H54 (cell line): Measurements from ENCODE around the gene CHD6.

Experiments used
- DNase-seq: peaks from one replicate; pipeline ENCODE4 v3.0.0; 2011; ENCODE audit warnings: low spot score, mixed read lengths; ENCODE audit not compliant: insufficient read length
- FAIRE-seq: peaks from 3 replicates; lab custom pipeline; 2011; peaks lifted over from hg19 to GRCh38; lab: Jason Lieb, UNC
- POLR2A ChIP-seq: IDR thresholded peaks from 2 replicates; pipeline ENCODE4 v1.6.1; 2011; ENCODE audit warnings: low read depth, mild to moderate bottlenecking, low read length

Gene CHD6

DNA sequence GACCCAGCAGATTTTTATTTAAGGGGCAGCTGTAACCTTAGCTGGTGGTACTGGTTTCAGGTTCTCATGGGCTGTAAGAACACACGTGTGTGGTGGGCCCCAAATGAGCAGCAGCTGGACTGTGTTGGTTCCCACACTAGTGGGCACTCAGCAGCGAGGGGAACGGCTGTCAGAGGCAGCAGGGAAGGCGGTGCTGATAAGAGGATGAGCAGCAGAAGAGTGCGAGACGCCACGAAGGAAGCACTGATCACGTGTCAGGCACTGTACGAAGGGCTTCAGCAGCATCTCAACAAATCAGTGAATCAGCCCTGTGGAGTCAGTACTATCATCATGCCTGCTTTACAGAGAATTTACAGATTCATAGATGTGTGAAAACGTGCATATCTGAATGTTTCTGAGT, 210.6 kb downstream of the CHD6 start:
- DNase-seq (no peak), FAIRE-seq (no peak)
- TF ChIP-seq POLR2A: no peak

GRCh38 chr20:41406896-41407444, 211.2 kb downstream of the CHD6 start:
- TF ChIP-seq POLR2A: no peak
- DNase-seq (no peak), FAIRE-seq (no peak)

GRCh38 chr20:41406353-41406752, 211.8 kb downstream of the CHD6 start:
- no peak for TF ChIP-seq POLR2A
- no peak for FAIRE-seq

GRCh38 chr20:41405436-41405835, 212.7 kb downstream of the CHD6 start:
- no peak for TF ChIP-seq POLR2A
- no peak for FAIRE-seq

More at GRCh38 chr20:41406353-41406752, 211.8 kb downstream of the CHD6 start:
- DNase-seq: no peak

DNA sequence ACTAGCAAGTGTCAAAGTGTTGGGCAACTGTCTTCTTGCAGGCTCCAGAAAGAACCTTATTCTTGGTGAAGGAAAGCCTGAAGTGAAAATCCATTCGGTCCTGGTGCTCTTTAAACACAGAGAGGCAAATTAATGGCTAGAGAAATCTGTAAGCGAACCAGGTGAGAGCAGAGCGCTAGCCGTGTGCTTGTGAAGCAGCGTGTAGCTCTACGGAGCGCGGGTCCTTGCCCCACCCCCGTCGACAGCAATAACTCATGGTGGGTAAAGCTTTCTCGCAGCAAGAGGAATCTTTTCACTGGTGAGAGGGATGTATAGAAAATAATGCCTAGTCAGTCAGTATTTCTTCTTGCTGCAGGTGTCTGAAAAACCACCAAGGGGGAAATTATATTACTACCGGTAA, 214.6 kb downstream of the CHD6 start:
- FAIRE-seq (no peak), DNase-seq (no peak)
- no peak for TF ChIP-seq POLR2A

More at GRCh38 chr20:41405436-41405835, 212.7 kb downstream of the CHD6 start:
- no peak for DNase-seq

GRCh38 chr20:41398408-41398807, 219.8 kb downstream of the CHD6 start:
- DNase-seq (no peak), FAIRE-seq (no peak)

GRCh38 chr20:41395667-41396664, 222.2 kb downstream of the CHD6 start:
- no peak for FAIRE-seq
- DNase-seq: no peak
- TF ChIP-seq POLR2A: no peak

More at GRCh38 chr20:41398408-41398807, 219.8 kb downstream of the CHD6 start:
- TF ChIP-seq POLR2A: no peak

- FAIRE-seq (no peak), DNase-seq (no peak)
- TF ChIP-seq POLR2A: no peak
Observed at GRCh38 chr20:41394931-41395666, 223.1 kb downstream of the CHD6 start.

DNA sequence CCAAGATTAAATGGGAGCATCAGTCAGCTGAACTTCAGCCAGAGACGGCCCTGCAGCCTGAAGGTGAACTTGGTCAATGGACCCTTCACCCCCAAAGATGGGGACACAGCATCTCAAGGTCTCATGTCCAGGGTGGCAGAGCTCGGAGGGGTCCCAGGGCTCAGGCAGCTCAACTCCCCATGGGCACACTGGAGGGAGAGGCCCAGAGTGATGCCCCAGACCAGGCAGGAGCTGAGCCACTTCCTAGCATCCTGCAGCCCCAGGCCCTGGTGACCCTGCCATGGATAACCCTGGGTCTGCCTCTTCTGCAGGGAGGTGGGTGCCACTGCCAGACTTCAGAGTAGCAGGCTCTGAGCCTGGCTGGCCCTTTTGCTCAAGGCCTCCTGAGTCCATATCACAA, 224.1 kb downstream of the CHD6 start:
- FAIRE-seq: no peak
- TF ChIP-seq POLR2A: no peak
- no peak for DNase-seq

DNA sequence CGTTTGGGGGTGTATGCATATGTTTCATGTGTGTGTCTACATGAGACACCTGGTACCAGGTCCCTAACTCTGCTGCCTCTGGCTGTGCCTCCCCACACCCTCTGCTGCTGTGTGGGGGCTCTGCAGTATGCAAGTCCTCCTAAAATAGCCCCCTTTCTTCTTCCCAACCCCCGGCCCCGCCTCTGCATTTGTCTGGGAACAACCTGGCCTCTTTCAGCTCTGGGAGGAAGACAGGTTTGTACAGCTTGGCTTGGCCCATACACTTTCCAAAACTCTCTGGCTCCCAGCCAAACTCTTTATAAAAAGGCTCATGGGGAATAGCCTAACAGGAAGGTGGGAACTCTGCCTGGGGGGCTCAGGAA, 224.5 kb downstream of the CHD6 start:
- DNase-seq: no peak
- no peak for FAIRE-seq
- no peak for TF ChIP-seq POLR2A

GRCh38 chr20:41392871-41393704, 225.1 kb downstream of the CHD6 start:
- DNase-seq (no peak), FAIRE-seq (no peak)
- no peak for TF ChIP-seq POLR2A

- no peak for TF ChIP-seq POLR2A
- no peak for DNase-seq
- no peak for FAIRE-seq
Observed at GRCh38 chr20:41392295-41392694, 225.9 kb downstream of the CHD6 start.

DNA sequence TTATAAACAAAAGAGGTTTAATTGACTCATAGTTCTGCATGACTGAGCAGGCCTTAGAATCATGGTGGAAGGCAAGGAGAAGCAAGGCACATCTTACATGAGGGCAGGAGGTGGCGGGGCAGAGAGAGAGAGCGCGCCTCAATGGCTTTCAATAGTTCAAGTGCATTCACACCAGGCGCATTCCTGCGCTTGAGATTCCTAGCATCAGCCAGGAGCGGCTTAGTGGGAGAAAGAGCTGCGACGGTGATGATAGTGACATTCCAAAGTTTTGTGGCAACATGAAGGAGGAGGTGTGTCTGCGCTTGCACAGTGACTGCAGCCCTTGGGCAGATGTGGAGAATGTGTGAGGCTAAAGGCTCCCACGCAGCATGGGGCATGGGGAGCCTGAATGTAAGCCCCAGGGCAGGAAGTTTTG, 226.6 kb downstream of the CHD6 start:
- FAIRE-seq (no peak), DNase-seq (no peak)
- TF ChIP-seq POLR2A: no peak
